HG03439 (cell line): Measurements from ENCODE around the gene IQSEC1.

Source experiments
- ATAC-seq: cut with Tn5 transposase; IDR thresholded peaks from one replicate; pipeline ENCODE4 v1.9.1; 2021; ENCODE audit warnings: mild to moderate bottlenecking, moderate library complexity; ENCODE audit not compliant: unreplicated experiment

The IQSEC1 gene

DNA sequence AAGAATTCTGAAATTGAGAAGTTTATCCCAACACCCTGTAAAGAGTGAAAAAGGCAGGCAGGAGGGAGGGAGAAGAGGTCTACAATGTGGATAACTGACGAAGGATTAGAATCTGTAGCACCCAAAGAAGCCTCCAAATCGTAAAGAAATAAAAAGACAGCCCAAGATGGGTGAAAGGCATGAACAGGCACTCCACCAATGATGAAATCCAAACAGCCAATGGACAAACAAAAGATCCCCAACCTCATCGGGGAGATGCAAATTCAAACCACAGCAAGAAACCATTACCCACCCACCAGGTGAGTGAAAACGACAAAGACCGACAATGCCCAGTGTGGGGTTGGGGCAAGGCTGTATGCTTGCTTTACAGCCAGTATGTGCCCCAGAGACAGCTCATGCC is 85.6 kb downstream of the IQSEC1 start:
- ATAC-seq = no peak

- ATAC-seq = no peak
Measured at GRCh38 chr3:12986986-12987385, 86.2 kb downstream of the IQSEC1 start.

GRCh38 chr3:12986521-12986920 is 86.7 kb downstream of the IQSEC1 start:
- ATAC-seq = no peak

DNA sequence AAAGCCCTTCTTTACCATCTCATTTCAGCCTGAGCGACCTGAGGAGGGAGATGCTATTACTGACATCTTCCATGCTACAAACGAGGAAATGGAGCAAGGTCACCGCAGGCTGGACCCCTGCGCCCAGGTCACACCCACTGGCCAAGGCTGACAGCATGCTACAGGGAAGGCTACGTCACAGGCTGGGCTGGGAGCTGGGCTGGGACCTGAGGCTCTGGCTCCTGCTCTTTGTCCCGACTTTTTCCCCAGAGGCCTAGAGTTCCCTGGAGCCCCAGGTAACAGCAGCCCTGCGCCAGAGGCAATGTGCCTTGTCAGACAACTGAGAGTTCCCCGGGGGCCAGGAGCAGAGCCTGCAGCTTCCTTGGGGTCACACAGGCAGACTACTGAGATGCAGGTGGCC is 87.2 kb downstream of the IQSEC1 start:
- ATAC-seq = no peak

GRCh38 chr3:12985148-12985547 is 88.1 kb downstream of the IQSEC1 start:
- no peak for ATAC-seq

DNA sequence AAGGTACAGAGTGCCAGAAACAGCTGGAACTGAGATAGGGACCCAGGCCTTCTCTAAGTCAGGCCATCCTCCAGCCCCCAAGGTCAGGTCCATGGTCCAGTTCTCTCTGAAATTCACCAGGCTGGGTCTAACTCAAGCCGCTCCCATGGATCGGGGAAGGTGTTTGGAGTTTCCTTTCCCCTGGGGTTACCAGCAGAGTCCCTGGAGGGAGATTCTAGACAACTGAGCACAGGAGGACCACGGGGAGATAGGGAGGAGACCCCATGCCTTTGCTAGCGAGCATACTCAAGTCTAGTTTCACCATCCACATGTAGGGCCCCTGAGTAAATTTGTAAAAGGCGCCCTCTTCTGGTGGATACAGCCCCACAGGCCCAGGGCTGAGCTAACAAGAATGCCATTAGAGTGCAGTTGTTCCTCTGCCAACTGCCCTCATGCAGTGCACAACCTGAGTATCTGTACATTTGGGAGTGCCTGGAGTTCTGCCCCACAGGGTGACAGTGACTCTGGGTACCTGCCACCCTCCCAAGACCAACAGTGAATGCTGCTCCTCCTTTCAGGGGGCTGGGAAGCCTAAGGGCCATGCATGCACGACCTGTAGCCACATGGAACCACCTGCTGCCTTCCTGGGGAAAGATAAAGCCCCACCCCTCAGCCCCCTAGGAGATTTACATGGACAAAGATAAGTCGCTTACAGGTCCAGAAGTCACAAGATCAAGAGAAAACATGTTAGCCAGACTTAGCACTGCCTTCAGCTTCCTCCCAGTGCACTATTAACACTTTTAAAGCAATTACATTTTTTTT is 89.0 kb downstream of the IQSEC1 start:
- ATAC-seq = peak; percentile 47

DNA sequence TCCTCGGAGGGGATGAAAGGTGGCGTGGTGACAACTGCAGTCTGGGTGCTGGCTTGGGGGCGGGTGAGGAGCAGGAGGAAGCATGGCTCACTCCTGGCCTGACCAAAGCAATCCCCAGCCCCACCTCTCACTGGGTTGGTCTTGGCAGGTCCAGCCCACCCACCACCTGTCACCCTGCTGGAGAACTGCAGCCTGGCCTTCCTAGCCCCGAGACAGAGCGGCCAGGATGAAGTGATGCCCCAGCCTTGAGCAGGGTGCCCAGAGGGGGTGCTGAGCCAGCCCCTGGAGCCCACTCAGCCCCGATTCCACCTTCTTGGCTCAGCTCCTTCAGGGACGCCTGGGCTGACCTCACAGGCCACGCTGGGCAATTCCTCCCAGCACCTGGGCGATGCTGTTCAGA is 89.9 kb downstream of the IQSEC1 start:
- ATAC-seq = peak; percentile 15

GRCh38 chr3:12982619-12983101 is 90.6 kb downstream of the IQSEC1 start:
- ATAC-seq = peak; percentile 40

DNA sequence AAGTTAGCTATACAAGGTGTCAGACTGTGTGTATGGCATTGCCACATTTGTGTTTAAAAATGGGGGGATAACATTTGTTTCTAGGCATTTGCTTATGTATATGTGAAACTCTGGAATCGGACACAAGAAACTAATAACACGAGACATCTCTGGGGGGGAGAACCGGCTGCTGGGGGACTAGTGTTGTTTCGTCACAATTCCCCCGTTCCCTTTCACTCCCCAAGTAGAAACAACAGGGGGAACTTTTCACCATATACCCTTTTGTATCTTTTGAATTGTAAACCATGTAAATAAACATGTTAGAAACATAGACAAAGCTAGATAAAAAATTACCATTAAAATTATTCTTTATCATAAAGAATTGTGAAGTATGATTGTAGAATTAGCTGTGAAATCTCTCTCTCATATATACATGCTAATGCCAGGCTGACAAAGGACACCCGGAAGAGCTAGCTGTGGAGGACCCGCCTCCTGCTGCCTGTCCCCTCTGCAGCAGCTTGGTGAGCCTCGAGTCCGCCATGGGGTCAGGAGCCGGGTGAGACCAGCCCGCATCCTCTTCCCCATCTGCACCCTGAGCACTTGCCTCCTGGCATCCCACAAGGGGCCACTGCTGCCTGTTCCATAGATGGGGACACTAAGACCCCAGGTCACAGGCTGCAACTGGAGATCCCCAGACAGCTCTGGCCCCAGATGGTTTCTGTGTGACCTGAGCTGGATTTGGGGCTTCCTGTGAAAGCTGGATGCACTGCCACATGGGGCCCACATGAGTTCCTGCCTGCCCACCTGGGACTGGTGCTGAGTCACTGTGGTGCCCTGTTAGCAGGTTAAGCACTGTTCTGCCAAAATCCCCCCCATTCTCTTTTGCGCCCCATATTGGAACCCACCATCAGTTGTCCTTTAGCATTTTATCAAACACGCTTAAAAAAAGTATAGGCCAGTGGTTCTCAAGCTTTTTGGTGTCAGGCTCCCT is 91.6 kb downstream of the IQSEC1 start:
- no peak for ATAC-seq

DNA sequence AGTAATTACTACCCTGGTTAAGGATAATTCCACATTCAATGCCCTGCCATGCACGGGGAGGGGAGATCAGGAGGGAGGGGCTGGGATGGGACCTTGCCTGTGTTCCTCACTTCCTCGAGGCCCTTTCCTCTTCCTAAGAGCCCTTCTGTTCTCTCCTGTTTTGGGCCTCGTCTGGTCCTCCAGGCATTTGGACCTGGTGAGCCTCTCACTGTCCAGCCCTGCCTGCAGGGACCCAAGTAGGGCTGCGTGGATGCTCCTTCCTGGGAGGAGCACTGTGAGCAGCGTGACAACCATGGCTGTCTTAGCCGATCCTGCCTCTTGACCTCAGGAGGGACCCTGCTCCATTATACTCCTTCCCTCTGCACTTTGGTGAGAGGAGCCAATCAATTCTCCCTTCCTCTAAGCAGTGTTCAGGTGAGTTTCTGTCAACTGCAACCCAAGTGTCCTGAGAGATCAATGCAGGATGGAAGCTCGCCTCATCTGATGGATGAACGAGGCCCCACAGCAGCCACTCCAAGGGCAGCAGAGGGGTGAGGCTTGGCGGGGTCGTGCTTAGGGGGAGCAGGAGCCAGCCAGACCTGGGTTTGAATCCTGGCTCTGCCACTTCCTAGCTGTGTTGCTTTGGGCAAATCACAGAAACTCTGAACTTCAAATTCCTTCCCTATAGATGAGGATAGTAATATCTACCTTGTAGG is 92.5 kb downstream of the IQSEC1 start:
- ATAC-seq = no peak

DNA sequence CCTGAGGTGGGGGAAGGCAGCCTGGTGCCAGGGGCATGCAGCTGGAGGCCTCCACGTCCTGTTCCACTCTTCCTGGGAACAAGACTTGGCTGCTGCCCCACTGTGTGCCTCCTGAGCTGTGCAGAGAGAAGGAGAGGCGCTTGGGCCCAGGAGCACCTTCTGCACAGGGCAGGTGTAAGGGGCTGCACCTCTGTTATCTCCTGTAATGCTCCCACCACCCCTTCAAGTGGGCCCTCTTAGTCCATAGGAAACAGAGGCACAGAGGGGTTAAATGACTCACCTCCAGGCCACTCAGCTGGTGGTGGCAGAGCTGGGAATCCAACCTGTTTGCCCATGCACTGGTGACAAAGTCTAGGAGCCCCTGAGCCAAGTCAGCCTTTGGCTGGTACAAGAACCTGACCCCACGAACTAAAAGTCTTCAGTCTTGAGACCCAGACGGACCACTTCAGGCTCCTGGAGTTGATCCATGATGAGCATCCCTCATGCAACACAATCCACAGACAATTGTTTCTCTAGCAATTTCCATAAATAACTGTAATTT is 93.2 kb downstream of the IQSEC1 start:
- no peak for ATAC-seq

DNA sequence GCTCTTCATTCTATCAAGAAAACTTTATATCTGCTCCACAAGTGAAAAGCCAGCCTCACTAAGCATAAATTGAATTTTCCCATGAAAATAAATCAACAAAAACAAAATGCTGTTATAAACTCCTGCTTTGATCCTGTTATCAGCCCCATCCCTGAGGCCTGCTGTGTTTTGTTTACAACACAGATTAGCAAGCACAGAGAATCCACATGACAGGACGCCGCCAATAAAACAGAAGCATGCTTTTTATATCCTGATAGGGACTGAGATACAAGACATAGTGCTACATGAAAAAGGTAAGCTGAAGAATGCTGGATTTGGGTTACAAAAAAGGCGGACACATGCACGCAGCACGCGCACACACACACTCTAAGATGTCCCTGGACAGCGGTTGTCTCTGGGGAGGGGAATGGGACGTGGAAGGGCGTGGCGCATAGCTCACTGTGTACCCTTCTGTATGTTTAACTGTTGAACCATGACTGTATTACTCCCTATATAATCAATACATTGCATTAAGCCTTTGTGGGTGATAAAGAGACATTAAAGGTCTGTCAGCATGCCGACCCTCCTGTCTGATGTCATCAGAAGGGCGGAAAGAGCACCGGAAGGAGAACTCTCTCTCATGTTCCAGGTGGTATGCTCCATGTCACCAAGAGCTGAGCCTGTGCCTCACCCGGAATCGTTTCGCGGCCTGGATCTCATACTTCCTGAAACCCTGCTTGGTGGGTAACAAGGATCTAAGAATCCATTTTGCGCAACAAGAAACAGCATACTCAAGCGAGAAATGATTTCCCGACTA is 93.9 kb downstream of the IQSEC1 start:
- no peak for ATAC-seq

GRCh38 chr3:12978682-12979081 is 94.5 kb downstream of the IQSEC1 start:
- ATAC-seq = no peak

- ATAC-seq = no peak
Measured at GRCh38 chr3:12977117-12977808, 96.0 kb downstream of the IQSEC1 start.

GRCh38 chr3:12975748-12976522 is 97.3 kb downstream of the IQSEC1 start:
- ATAC-seq = no peak

DNA sequence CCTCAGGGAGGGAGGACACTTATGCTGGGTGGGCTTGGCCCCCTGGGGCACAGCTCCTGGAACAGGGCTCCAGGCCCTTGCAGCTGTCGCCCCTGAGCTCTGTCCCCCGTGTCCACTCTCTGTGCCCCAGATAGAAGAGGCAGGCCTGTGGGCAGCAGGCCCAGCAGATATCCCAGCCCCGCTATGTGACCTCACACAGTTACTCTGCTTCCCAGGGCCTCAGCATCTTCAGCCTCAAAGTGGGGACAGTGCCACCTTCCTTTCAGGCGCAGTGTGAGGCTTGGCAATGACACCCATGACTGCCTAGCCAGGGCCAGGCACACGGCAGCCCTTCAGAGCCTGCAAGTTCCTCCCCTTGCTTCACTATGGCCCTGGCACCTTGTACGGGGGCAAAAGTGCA is 98.4 kb downstream of the IQSEC1 start:
- no peak for ATAC-seq

DNA sequence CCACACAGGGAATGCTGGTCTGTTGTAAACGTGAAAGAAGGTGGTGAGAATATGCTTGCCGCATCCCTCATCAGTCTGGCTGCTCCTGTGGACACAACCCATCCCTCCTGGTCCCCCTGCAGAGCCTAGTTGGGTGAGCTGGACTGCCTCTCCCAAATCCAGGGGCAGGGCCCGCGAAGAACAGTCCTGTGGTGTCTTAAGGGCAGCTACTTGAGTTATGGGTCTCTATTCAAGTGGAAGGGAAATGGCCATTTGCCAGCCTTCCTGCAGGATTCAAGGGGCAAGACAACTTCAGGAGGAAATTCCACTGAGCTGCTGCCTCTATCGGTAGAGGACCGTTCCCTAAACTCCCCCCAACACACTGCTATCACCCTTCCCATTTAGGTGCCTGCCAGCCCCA is 98.9 kb downstream of the IQSEC1 start:
- ATAC-seq = no peak

DNA sequence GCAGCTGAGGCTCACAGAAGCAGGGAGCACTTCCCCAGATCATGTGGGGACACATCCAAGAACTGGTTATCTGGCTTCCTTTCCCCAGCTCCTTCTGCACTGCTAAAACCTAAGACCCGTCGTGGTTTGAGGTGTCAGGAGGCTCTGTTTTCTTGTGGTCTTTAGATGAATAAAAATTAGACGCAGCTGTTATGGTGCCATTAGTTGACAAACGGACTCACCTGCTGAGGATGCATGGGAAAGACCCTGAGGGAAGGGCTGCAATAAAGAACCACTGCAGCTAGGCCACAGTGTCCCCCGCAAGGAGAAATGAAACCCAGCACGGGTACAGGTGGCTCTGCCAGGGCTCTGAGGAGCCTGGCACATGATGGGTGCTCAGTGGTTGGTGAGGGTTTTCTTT is 99.4 kb downstream of the IQSEC1 start:
- no peak for ATAC-seq
